Endometrium (tissue), 2 donors: ENCODE results near the gene TENM3.

ENCODE experiments used
- FAIRE-seq: peaks from 2 replicates; lab custom pipeline; 2012; peaks lifted over from hg19 to GRCh38; lab: Jason Lieb, UNC
- donor health status: control.
- donor health status: control.

Gene TENM3

DNA sequence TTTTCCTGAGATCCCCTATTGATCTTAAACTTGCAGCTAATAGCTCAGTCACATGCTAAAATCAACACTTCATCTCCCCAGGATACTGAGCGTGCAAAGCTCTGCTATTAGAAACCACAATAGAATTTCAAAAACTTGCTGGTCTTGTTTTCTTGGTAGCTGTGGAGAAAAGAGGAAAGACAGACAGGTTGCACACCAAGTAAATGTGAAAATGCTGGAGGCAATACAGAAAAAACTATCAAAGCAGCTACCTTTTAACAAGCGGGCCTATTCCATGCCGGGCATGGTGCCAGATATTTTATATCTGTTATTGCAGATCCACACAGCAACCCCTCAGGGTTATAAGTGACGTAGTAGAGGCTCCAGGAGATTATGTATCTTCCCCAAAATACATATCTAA, 502.0 kb downstream of the TENM3 start:
- no peak for FAIRE-seq

GRCh38 chr4:182746876-182747275, 503.7 kb downstream of the TENM3 start:
- FAIRE-seq = no peak

- no peak for FAIRE-seq
These were observed 505.1 kb downstream of the TENM3 start for GRCh38 chr4:182748283-182748682.

DNA sequence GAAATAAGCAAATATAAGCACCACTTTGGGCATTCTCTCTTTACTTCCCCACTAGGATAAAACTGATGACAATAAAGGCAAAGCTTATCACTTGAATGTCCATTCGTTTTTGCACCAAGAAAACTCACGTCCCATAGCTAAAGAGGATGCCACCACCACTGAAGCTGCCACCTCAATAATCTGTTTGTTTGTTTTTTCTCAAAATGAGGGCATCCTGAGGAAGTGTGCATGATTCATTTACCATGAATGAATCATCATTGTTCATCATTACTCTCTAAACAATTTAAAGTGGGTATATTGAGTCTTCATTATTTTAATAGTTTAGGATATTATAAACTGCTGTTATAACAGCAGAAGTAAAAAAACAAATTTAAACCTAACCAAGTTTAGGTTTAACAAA, 505.7 kb downstream of the TENM3 start:
- FAIRE-seq = no peak

- FAIRE-seq = no peak
These were observed 506.5 kb downstream of the TENM3 start for GRCh38 chr4:182749667-182750167.

DNA sequence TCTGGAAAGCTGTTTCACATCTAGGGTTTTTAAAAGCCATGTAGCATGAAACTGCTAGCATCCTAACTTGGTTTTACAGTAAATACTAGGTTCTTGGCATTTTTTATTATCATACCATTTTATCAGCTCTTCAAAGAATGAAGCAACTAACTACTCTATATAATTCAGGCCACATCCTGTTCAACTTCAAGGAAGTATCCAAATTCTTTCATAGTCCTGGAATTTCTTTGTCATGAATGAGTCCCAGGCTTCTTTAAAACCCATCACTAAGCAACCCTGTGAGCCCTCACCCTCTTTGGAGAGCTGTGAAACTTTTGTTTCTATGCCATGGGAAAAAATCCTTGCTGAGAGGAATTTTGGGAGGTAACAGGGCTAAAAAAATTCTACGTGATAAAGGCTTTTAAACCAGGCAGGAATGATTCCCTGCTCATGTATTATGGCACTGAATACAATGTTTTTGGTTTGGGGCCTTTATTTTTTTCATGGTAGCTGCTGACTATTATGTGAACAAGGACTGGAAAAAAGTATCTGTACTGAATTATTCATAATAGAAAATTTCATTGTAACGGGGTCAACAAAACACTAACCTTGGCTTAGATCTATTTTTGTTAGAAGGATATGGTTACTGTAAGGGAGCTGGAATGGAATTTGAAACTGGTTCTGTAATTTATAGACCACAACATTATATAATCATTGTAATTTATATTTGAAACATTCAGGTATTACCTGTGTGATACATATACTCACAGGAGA, 509.1 kb downstream of the TENM3 start:
- no peak for FAIRE-seq

DNA sequence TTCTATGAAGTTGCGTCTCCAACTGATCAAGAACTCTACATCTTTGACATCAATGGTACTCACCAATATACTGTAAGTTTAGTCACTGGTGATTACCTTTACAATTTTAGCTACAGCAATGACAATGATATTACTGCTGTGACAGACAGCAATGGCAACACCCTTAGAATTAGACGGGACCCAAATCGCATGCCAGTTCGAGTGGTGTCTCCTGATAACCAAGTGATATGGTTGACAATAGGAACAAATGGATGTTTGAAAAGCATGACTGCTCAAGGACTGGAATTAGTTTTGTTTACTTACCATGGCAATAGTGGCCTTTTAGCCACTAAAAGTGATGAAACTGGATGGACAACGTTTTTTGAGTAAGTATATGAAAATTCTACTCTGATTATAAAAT, 511.7 kb downstream of the TENM3 start:
- no peak for FAIRE-seq

- FAIRE-seq = no peak
These were observed 513.0 kb downstream of the TENM3 start for GRCh38 chr4:182756161-182756690.

DNA sequence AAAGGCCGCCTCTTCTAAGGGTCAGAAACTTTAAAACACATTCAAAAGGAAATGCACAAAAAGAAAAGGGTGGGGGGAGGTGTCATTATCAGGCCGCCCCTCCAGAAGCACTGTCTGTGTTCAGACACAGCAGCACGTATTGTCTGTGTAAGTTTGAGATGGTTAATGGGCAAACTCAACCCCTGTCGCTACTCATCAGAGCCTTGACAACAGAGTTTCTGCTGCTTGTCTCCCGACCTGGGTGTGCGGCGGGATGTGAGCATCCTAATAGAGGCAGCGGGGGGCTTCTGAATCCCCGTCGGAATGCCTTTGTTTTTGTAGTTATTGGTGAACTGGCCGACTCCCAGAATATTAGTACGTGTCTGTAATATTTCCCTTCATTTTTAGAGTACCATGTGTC, 515.1 kb downstream of the TENM3 start:
- no peak for FAIRE-seq

DNA sequence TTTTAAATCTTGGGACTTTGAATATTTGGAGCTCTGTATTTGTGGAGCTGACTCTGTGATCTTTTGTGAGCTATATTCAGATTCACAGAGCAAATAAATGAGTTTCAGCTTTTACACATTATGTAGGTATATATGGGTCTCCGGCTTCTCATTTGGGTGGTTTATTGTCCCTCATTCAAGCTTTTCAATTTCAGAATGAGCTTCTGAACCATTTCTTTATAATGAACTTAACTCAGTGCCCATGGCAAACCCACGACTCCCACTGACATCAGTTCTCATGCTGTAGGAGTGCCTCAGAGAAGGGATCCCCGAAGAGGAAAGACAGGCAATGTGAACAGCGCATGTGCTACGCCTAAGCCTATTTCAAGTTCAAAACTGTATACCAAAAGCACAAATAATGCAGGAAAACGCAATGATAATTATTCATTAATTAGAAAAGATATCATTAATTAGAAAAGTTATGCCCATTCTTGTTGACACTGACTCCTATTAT, 517.4 kb downstream of the TENM3 start:
- FAIRE-seq = no peak

- no peak for FAIRE-seq
These were observed 520.9 kb downstream of the TENM3 start for GRCh38 chr4:182764137-182764536.

GRCh38 chr4:182764642-182765041, 521.4 kb downstream of the TENM3 start:
- FAIRE-seq = no peak

- no peak for FAIRE-seq
These were observed 523.0 kb downstream of the TENM3 start for GRCh38 chr4:182765987-182766856.

GRCh38 chr4:182766857-182767250, 523.7 kb downstream of the TENM3 start:
- FAIRE-seq = no peak

- FAIRE-seq = no peak
These were observed 525.6 kb downstream of the TENM3 start for GRCh38 chr4:182768838-182769237.

- FAIRE-seq = no peak
These were observed 527.2 kb downstream of the TENM3 start for GRCh38 chr4:182770259-182770995.

DNA sequence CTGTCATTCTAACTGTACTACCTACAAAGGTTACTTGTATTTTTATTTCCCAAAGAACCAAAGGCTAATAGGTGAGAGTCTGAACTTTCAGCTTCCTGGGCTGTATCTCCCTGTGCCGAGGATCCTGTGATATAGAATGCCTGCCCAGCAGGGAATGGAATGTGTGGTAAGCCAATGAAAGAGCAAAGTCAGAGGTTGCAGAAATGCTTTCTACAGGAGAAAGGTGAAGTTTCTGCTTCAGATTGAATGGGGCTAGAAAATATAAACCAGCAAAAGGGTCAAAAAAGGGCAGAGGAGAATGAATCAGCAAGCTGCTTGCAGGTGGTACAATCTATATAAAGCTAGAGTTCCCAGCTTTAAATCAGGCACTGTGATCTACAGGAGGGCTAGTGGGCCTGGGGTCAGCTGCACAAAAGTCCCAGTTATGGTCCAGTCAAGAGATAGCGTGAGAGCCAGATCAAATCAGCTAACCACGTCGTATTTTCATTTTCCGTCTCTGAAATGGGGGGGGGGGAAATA, 527.9 kb downstream of the TENM3 start:
- FAIRE-seq = no peak

DNA sequence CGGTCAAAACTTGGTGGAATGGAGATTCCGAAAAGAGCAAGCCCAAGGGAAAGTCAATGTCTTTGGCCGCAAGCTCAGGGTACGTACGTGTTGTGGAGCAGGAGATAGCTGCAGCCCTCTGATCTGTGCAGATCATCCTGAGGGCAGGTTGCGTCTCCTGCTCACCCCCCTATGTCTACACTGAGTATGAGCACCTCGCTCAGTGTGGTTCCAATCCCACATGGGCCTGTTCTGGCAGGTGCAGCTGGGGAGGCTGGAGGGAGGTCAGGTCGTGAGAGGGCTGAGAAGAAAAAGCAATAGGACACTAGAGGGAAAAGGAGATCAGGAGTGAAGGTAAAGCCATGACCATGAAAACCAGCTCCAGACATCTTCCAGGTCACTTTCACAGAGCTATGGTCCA, 531.9 kb downstream of the TENM3 start:
- no peak for FAIRE-seq

DNA sequence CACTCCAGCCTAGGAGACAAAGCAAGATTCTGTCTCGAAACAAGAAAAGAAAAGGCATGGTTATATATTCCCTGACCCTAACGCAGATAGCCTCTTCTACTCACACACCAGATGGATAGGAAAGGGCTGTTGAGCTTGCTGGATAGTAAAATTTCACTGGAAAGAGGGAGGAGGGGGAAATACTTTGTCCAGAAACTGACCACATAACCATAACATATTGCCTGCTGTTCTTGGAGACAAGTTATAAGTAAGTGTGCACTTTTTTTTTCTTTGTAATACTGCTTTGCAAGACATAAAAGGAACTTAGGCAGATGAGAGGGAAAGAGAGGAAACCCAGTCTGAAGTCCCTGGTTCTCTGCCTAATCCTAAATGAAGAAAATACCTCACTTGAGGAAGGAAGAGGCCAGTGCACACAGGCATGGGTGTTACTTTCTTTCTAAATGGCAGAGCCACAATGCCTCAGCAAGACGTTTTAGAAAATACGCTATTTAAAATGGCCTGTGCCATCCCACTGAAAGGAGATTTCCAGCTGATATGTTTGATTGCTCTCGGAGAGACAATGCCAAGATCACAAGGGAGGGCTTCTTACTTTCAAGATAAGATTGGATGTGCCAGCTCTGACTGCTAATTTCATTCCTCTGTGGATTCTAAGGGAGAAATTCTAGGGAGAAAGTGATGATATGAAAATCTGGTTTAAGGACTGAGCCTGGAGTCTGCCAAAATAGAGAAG, 533.3 kb downstream of the TENM3 start:
- no peak for FAIRE-seq

- FAIRE-seq = peak; percentile 48
These were observed 535.2 kb downstream of the TENM3 start for GRCh38 chr4:182778222-182778982.
